GM12878 (cell line): ENCODE results near the gene HIRIP3. TPM values are rescaled to one million over a fixed set of nuclear protein-coding genes. Genes with fewer than 3 reads are reported as not detected.
A peak's percentile ranks its signal among the peaks of the same experiment; 100 is the strongest.

Experiments
- ATF7 ChIP-seq: fragments of 450-650 bp; IDR thresholded peaks from 2 replicates; pipeline ENCODE4 v1.6.1; 2016; ENCODE audit warnings: low read depth, mild to moderate bottlenecking
- BMI1 ChIP-seq: fragments of 450-650 bp; IDR thresholded peaks from 2 replicates; pipeline ENCODE4 v1.6.1; 2016; ENCODE audit warnings: mild to moderate bottlenecking, moderate library complexity, borderline replicate concordance
- CREB1 ChIP-seq: IDR thresholded peaks from 2 replicates; pipeline ENCODE4 v1.6.1; 2012; ENCODE audit warnings: low read depth, mild to moderate bottlenecking, inconsistent platforms
- DPF2 ChIP-seq: fragments of 450-650 bp; IDR thresholded peaks from 2 replicates; pipeline ENCODE4 v1.6.1; 2017; ENCODE audit warnings: mild to moderate bottlenecking
- EP300 ChIP-seq, 2 experiments: fragments of 150-350 bp in 1 of 2; IDR thresholded peaks; 2 replicates each; pipeline ENCODE4 v1.6.1; 2011 to 2012; ENCODE audit warnings: low read depth in 2 of 2, low read length in 2 of 2, borderline replicate concordance in 1 of 2, improper control_type of control experiment in 1 of 2, inconsistent platforms in 1 of 2; ENCODE audit not compliant: control insufficient read depth in 1 of 2
- GATAD2B ChIP-seq: fragments of 450-650 bp; conservative IDR thresholded peaks from 2 replicates; pipeline ENCODE4 v1.6.1; 2017; ENCODE audit warnings: low read depth, mild to moderate bottlenecking, moderate library complexity
- HDGF ChIP-seq: fragments of 450-650 bp; IDR thresholded peaks from 2 replicates; pipeline ENCODE4 v1.6.1; 2016; ENCODE audit warnings: antibody characterized with exemption
- LARP7 ChIP-seq: fragments of 450-650 bp; IDR thresholded peaks from 2 replicates; pipeline ENCODE4 v1.6.1; 2017; ENCODE audit warnings: mild to moderate bottlenecking
- MEF2B ChIP-seq: fragments of 450-650 bp; IDR thresholded peaks from 2 replicates; pipeline ENCODE4 v1.6.1; 2018; ENCODE audit warnings: mild to moderate bottlenecking, moderate library complexity; ENCODE audit not compliant: partially characterized antibody, poor library complexity, severe bottlenecking
- NFYB ChIP-seq: IDR thresholded peaks from 2 replicates; pipeline ENCODE4 v1.6.1; 2011; ENCODE audit warnings: low read depth, mild to moderate bottlenecking, low read length, improper control_type of control experiment, moderate library complexity; ENCODE audit not compliant: insufficient read depth
- NR2C1 ChIP-seq: fragments of 450-650 bp; IDR thresholded peaks from 2 replicates; pipeline ENCODE4 v1.6.1; 2017; ENCODE audit warnings: antibody characterized with exemption, mild to moderate bottlenecking, moderate library complexity
- NR2F1 ChIP-seq: fragments of 450-650 bp; conservative IDR thresholded peaks from 2 replicates; pipeline ENCODE4 v1.6.1; 2017; ENCODE audit warnings: mild to moderate bottlenecking
- POLR2AphosphoS2 ChIP-seq: IDR thresholded peaks from 2 replicates; pipeline ENCODE4 v1.6.1; 2011; ENCODE audit warnings: low read depth, mild to moderate bottlenecking, low read length, improper control_type of control experiment, moderate library complexity
- STAT3 ChIP-seq: IDR thresholded peaks from 2 replicates; pipeline ENCODE4 v1.6.1; 2011; ENCODE audit warnings: low read depth, low read length, improper control_type of control experiment
- ZBTB4 ChIP-seq: fragments of 450-650 bp; formaldehyde crosslinking; IDR thresholded peaks from 2 replicates; pipeline ENCODE4 v1.4.0; 2022; ENCODE audit warnings: mild to moderate bottlenecking, moderate library complexity
- ZNF207 ChIP-seq: fragments of 450-650 bp; IDR thresholded peaks from 2 replicates; pipeline ENCODE4 v1.6.1; 2014; ENCODE audit warnings: antibody characterized with exemption, mild to moderate bottlenecking, borderline replicate concordance
- ZNF592 ChIP-seq: fragments of 450-650 bp; IDR thresholded peaks from 2 replicates; pipeline ENCODE4 v1.6.1; 2017; ENCODE audit warnings: mild to moderate bottlenecking, moderate library complexity
- ZSCAN29 ChIP-seq: fragments of 450-650 bp; IDR thresholded peaks from 2 replicates; pipeline ENCODE4 v1.6.1; 2017; ENCODE audit warnings: mild to moderate bottlenecking, moderate library complexity
- polyA plus RNA-seq, 11 experiments: library from polyadenylated mRNA; depleted of rRNA in 4 of 11; unstranded in 6 of 11; stranded (reverse) in 5 of 11; fragments of >200 nt; fragmentation: Nextera tagmentation in 4 of 11; fragmentation: Illumina TruSeq in 1 of 11; extraction: Ambion mirVana in 4 of 11; extraction: Trizol in 1 of 11; gene quantifications; 1 replicate in 1 of 11; 2 replicates in 10 of 11; pipeline versions ENCODE4 v1.2.1 to v1.2.3, GENCODE V29; 2011 to 2016; ENCODE audit warnings: inconsistent platforms in 2 of 11, missing spikeins in 2 of 11, low read depth in 1 of 11
- total RNA-seq, 4 experiments: library from RNA; depleted of rRNA in 3 of 4; stranded (reverse); fragments of >200 nt in 3 of 4; fragmentation: Illumina TruSeq in 1 of 4; extraction: Trizol in 1 of 4; gene quantifications; 2 replicates each; pipeline versions ENCODE4 v1.2.1 to v1.2.3, GENCODE V29; 2013 to 2021

Gene HIRIP3
- total and polyA plus RNA-seq, 10 of the 15 experiments (the other 5 are each of a cell fraction or from before 2014, with no cell fraction given) = 4.1 to 43.5 (median 23.9) TPM

GRCh38 chr16:29995911-29996765 is 721 bp upstream of the HIRIP3 start, which contains the start of gene INO80E (continued):
- TF ChIP-seq GATAD2B (peak; percentile 52; the same call in 1 of the 2 replicates), ZSCAN29 (no peak), MEF2B (peak; percentile 94), ATF7 (peak; percentile 79), BMI1 (no peak), CREB1 (peak; percentile 98), NR2F1 (0 out of 2 replicates have a peak, but pooled peaks have one; percentile 2), ZBTB4 (no peak), ZNF207 (peak; percentile 18; the same call in 1 of the 2 replicates), HDGF (peak; percentile 62; the same call in 1 of the 2 replicates), ZNF592 (no peak), POLR2AphosphoS2 (peak; percentile 76), LARP7 (0 out of 2 replicates have a peak, but pooled peaks have one; percentile 12), NFYB (0 out of 2 replicates have a peak, but pooled peaks have one; percentile 41), NR2C1 (peak; percentile 81), DPF2 (0 out of 2 replicates have a peak, but pooled peaks have one; percentile 19), STAT3 (no peak), EP300 (IDR thresholded peaks at IDR 0.05; ENCODE audit: borderline replicate concordance in 1 of 2, control insufficient read depth in 1 of 2, low read depth in 2 of 2, low read length in 2 of 2) (0 out of 4 replicates have a peak, but pooled peaks of 1 of the 2 experiments have one; percentile 6)
